HG03520 (cell line): Measurements from ENCODE around the gene ARHGAP31.
"Not testable (repeated sequence)": the region's sequence is repeated elsewhere in the genome, so short reads cannot be mapped to it uniquely, and the experiment has no call there.

Source experiments
- ATAC-seq: cut with Tn5 transposase; IDR thresholded peaks from one replicate; pipeline ENCODE4 v1.9.1; 2021; ENCODE audit warnings: mild to moderate bottlenecking, moderate library complexity; ENCODE audit not compliant: unreplicated experiment

Gene ARHGAP31

GRCh38 chr3:119294696-119295671, 801 bp downstream of the ARHGAP31 start:
- peak; percentile 29 for ATAC-seq

- ATAC-seq = no peak
These were observed 1.9 kb downstream of the ARHGAP31 start for GRCh38 chr3:119295816-119296726.

- ATAC-seq = no peak
These were observed 2.5 kb downstream of the ARHGAP31 start for GRCh38 chr3:119296727-119297122.

GRCh38 chr3:119297169-119297568, 3.0 kb downstream of the ARHGAP31 start:
- ATAC-seq = no peak

- ATAC-seq = no peak
These were observed 4.4 kb downstream of the ARHGAP31 start for GRCh38 chr3:119298565-119298941.

- ATAC-seq = no peak
These were observed 6.8 kb downstream of the ARHGAP31 start for GRCh38 chr3:119300991-119301391.

- no peak for ATAC-seq
These were observed 7.5 kb downstream of the ARHGAP31 start for GRCh38 chr3:119301662-119302061.

- peak; percentile 51 for ATAC-seq
These were observed 8.7 kb downstream of the ARHGAP31 start for GRCh38 chr3:119302697-119303551.

- ATAC-seq = no peak
These were observed 10.1 kb downstream of the ARHGAP31 start for GRCh38 chr3:119304201-119304713.

GRCh38 chr3:119305286-119305685, 11.1 kb downstream of the ARHGAP31 start:
- ATAC-seq = no peak

- not testable (repeated sequence) for ATAC-seq
These were observed 12.2 kb downstream of the ARHGAP31 start for GRCh38 chr3:119306378-119306777.

- no peak for ATAC-seq
These were observed 14.2 kb downstream of the ARHGAP31 start for GRCh38 chr3:119308355-119308754.

GRCh38 chr3:119309591-119309990, 15.4 kb downstream of the ARHGAP31 start:
- no peak for ATAC-seq

- no peak for ATAC-seq
These were observed 15.9 kb downstream of the ARHGAP31 start for GRCh38 chr3:119310071-119310470.

GRCh38 chr3:119311081-119311925, 17.1 kb downstream of the ARHGAP31 start:
- no peak for ATAC-seq

- ATAC-seq = no peak
These were observed 19.3 kb downstream of the ARHGAP31 start for GRCh38 chr3:119313461-119313860.

GRCh38 chr3:119314821-119315220, 20.6 kb downstream of the ARHGAP31 start:
- no peak for ATAC-seq

GRCh38 chr3:119315600-119316312, 21.6 kb downstream of the ARHGAP31 start:
- no peak for ATAC-seq

GRCh38 chr3:119316313-119316670, 22.1 kb downstream of the ARHGAP31 start:
- ATAC-seq = no peak
